Measurements from ENCODE around the gene CHPF2. TPM values are rescaled to one million over a fixed set of nuclear protein-coding genes. Genes with fewer than 3 reads are reported as not detected.

Gene CHPF2
- total RNA-seq, 2 experiments from 2014 or later, result 33.6 to 34.2 TPM

DNA sequence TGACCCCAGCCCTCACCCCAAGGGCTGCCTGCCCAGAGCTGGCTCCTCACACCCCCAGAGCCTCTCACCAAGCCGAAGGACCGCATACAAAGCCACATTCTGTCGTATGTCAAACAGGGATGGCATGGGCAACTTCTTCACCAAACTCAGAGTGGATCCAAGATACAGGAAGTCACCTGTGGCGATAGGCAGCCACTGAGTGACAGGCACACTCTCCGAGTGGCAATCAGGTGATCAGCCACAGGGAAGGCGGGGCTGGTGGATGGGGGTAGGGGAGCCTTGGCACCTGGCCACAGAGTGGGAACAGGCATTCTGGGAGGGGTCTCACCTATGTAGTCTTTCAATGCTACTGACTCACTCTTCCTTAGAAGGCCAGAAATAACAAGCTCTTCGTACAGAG lies 38.1 kb upstream of the CHPF2 start:
- H3K4me3 Mint-ChIP-seq, result no peak overlapping the region
- no peaks in the 10 kb centered on the region for H3K4me1 Mint-ChIP-seq (ENCODE audit: low read depth)
- ChIA-PET CTCF (interaction anchor here (1.3 kb wide), 1 partner anchor 70 kb away, joined by 3 read pairs; no protein-coding TSS in a partner anchor), POLR2A (no interaction called here)
- no peaks in the 10 kb centered on the region for H3K36me3 Mint-ChIP-seq
- intact Hi-C loops (cut with micrococcal nuclease), result no loop called here
- DNase-seq, result no peak
- no peaks in the 10 kb centered on the region for H3K9me3 Mint-ChIP-seq
- no peak overlapping the region for H3K27ac Mint-ChIP-seq
- H3K27me3 Mint-ChIP-seq, result peaks cover 2% of the 10 kb centered on the region

- Mint-ChIP-seq H3K36me3 (no peaks in the 10 kb centered on the region), H3K4me1 (ENCODE audit: low read depth) (no peaks in the 10 kb centered on the region), H3K27me3 (peaks cover 2% of the 10 kb centered on the region), H3K9me3 (no peaks in the 10 kb centered on the region), H3K27ac (no peak overlapping the region), H3K4me3 (no peak overlapping the region)
- DNase-seq, result no peak
- ChIA-PET POLR2A (no interaction called here), CTCF (no interaction called here)
- intact Hi-C loops (cut with micrococcal nuclease), result no loop called here
Measured at GRCh38 chr7:151195616-151196450, 36.5 kb upstream of the CHPF2 start.

GRCh38 chr7:151197932-151198331 lies 34.4 kb upstream of the CHPF2 start:
- H3K27me3 Mint-ChIP-seq, result peaks cover 2% of the 10 kb centered on the region
- no peak for DNase-seq
- POLR2A ChIA-PET, result no interaction called here
- H3K36me3 Mint-ChIP-seq, result no peaks in the 10 kb centered on the region
- no peaks in the 10 kb centered on the region for H3K9me3 Mint-ChIP-seq
- H3K27ac Mint-ChIP-seq, result no peak overlapping the region
- H3K4me3 Mint-ChIP-seq, result no peak overlapping the region
- intact Hi-C loops (cut with micrococcal nuclease), result no loop called here
- H3K4me1 Mint-ChIP-seq (ENCODE audit: low read depth), result no peaks in the 10 kb centered on the region
- CTCF ChIA-PET, result no interaction called here

- intact Hi-C loops (cut with micrococcal nuclease), result no loop called here
- H3K4me1 Mint-ChIP-seq (ENCODE audit: low read depth), result no peaks in the 10 kb centered on the region
- DNase-seq, result no peak
- no peaks in the 10 kb centered on the region for H3K36me3 Mint-ChIP-seq
- H3K27ac Mint-ChIP-seq, result no peak overlapping the region
- no peaks in the 10 kb centered on the region for H3K9me3 Mint-ChIP-seq
- H3K27me3 Mint-ChIP-seq, result peaks cover 2% of the 10 kb centered on the region
- H3K4me3 Mint-ChIP-seq, result no peak overlapping the region
- POLR2A ChIA-PET, result no interaction called here
- CTCF ChIA-PET, result no interaction called here
Measured at GRCh38 chr7:151198945-151199848, 33.1 kb upstream of the CHPF2 start.

DNA sequence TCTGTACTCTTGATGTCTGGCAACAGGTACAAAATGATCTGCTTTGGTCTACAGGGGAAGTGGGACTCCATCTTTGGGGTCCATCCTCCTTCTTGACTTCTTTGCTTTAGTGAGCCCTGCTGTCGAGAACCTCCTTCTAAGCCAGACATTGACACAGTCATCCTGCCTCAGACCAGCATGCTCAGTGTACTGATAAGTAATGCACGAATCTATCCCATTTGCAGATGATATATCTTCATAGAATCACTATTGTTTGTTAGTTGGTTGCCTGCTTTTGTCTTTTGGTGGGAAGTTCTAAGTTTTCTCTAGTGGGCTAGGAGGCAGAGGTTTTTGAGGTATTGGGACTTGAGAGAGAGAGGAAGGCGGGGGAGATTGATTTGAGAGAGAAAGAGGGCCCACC lies 30.9 kb upstream of the CHPF2 start:
- Mint-ChIP-seq H3K4me3 (no peak overlapping the region), H3K9me3 (no peaks in the 10 kb centered on the region), H3K27me3 (no peaks in the 10 kb centered on the region), H3K36me3 (no peaks in the 10 kb centered on the region), H3K4me1 (ENCODE audit: low read depth) (peaks cover 6% of the 10 kb centered on the region), H3K27ac (no peak overlapping the region)
- intact Hi-C loops (cut with micrococcal nuclease), result no loop called here
- POLR2A ChIA-PET, result no interaction called here
- no peak for DNase-seq
- CTCF ChIA-PET, result interaction anchor here (1.1 kb wide), 1 partner anchor 42 kb away, joined by 3 read pairs; no protein-coding TSS in a partner anchor

DNA sequence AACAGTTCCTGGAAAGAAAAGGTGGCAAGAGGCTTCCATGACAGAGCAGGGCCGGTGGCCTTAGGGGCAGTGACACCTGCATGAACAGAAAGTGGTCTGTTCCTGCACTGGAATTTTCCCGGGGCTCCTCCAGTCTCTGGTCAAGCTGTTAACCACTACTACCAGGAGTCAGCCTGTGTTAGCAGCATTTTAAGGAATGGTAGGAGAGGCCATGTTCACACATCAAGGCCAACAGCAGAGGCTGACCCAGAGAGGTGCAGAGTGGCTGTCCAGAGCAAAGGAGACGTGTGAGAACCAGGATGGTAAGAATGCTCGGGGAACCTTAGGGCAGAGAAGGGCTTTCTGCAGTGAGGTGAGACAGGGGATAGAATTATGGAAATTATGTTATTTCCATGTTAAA lies 30.5 kb upstream of the CHPF2 start:
- no peaks in the 10 kb centered on the region for H3K27me3 Mint-ChIP-seq
- intact Hi-C loops (cut with micrococcal nuclease), result no loop called here
- DNase-seq, result no peak
- no peak overlapping the region for H3K4me3 Mint-ChIP-seq
- H3K4me1 Mint-ChIP-seq (ENCODE audit: low read depth), result peaks cover 9% of the 10 kb centered on the region
- no peaks in the 10 kb centered on the region for H3K36me3 Mint-ChIP-seq
- POLR2A ChIA-PET, result no interaction called here
- H3K9me3 Mint-ChIP-seq, result no peaks in the 10 kb centered on the region
- H3K27ac Mint-ChIP-seq, result no peak overlapping the region
- CTCF ChIA-PET, result no interaction called here

DNA sequence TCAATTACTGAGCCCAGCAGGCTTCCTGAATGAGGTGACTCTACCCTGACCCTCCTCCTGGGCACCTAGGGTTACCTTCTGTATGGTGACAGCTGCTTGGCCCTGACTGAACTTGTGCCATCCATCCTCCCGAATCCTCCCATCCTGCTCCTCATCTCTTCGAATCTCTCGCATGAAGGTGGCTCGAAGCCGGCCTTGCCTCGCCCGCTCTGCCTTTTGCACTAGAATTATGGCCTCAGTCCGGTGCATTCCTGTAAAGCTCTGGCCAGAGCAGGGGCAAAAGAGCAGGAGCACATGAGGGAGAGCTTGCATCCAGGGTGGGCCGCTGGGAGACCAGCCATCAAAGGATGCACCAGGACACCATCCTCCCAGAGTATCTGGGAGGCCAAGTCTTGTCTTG lies 29.4 kb upstream of the CHPF2 start:
- intact Hi-C loops (cut with micrococcal nuclease), result no loop called here
- Mint-ChIP-seq H3K4me3 (no peak overlapping the region), H3K36me3 (no peaks in the 10 kb centered on the region), H3K27ac (no peak overlapping the region), H3K27me3 (no peaks in the 10 kb centered on the region), H3K9me3 (no peaks in the 10 kb centered on the region), H3K4me1 (ENCODE audit: low read depth) (peaks cover 20% of the 10 kb centered on the region)
- DNase-seq, result no peak
- ChIA-PET POLR2A (no interaction called here), CTCF (interaction anchor here (0.6 kb wide), 1 partner anchor 40 kb away, joined by 3 read pairs; no protein-coding TSS in a partner anchor)

DNA sequence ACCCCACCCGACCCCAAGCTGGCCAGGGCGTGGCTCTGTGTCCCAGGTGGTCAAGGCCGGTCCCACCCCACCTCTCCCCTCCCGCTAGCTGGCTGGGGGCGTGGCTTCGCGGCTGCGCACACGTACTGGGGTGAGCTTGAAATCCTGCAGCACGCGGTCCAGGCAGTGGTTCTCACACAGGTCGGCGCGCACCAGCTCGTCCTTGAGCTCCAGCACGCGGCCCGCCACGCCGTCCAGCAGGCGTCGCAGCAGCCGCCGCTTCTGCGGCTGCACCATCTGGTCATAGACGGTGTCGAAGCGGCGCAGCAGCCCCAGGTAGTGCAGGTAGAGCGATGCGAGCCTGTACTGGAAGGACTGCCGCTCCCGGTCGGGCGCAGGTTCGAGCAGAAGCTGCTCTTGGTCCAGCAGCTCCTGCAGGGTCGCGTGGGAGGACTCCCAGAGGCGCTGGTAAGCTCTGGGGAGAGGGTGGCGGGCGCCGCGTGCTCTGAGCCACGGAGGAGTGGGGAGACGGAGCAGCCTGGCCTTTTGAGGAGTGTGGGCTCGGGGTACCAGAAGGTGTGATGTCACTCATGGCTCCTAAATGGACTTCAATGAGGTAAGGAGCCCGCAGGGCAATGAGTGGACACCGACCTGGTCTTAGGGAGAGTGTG lies 27.8 kb upstream of the CHPF2 start:
- no peak for DNase-seq
- intact Hi-C loops (cut with micrococcal nuclease), result no loop called here
- ChIA-PET CTCF (interaction anchor here (0.7 kb wide), 1 partner anchor 32 kb away, joined by 3 read pairs; no protein-coding TSS in a partner anchor), POLR2A (no interaction called here)
- Mint-ChIP-seq H3K4me3 (no peak overlapping the region), H3K36me3 (no peaks in the 10 kb centered on the region), H3K27me3 (no peaks in the 10 kb centered on the region), H3K4me1 (ENCODE audit: low read depth) (peaks cover 26% of the 10 kb centered on the region), H3K27ac (no peak overlapping the region), H3K9me3 (no peaks in the 10 kb centered on the region)

DNA sequence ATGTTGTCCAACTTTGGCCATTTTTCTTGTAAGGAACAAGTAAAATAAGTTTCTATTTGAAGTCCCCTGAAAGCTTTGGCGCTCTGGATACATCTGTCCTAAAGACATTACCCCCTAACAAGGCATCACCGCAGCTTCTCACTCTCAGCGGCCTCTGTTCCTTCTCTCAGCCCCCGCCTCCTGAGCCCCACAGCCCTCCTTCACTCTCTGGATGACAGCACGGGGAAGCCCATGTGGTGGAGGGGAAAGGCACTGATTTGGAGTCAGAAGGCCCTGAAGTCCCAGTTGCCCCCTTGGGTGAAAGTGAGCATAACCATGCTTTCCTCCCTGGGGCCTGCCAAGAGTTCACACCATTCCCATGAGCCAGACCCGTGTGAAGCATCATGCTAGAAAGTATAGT lies 26.6 kb upstream of the CHPF2 start:
- intact Hi-C loops (cut with micrococcal nuclease), result loop anchor here (2.0 kb wide), 1 partner anchor 39 kb away; no protein-coding TSS in a partner anchor
- DNase-seq, result no peak
- H3K27me3 Mint-ChIP-seq, result no peaks in the 10 kb centered on the region
- POLR2A ChIA-PET, result no interaction called here
- H3K27ac Mint-ChIP-seq, result no peak overlapping the region
- CTCF ChIA-PET, result interaction anchor here (0.7 kb wide), 1 partner anchor 34 kb away, joined by 3 read pairs; no protein-coding TSS in a partner anchor
- H3K4me1 Mint-ChIP-seq (ENCODE audit: low read depth), result peaks cover 26% of the 10 kb centered on the region
- no peaks in the 10 kb centered on the region for H3K36me3 Mint-ChIP-seq
- no peak overlapping the region for H3K4me3 Mint-ChIP-seq
- no peaks in the 10 kb centered on the region for H3K9me3 Mint-ChIP-seq

DNA sequence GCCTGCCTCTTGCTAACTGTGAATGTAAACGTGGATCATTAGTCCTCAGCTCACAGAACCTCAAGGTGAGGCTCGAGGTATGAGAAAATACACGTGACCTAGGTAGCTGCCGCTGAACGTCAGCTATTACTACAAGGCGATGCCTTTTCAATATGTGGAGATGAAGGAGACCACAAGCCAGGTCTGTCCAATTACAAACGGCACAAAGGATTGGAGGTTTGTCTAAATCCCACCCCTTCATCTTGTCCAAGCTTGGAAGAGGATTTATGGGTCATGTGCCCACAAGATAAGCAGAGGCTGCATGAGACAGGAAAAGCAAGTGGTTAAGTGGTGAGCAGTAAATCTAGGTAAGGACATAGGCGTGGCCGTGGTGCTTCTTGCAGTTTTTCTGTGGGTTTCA lies 25.4 kb upstream of the CHPF2 start:
- no peak for DNase-seq
- Mint-ChIP-seq H3K4me3 (no peak overlapping the region), H3K36me3 (no peaks in the 10 kb centered on the region), H3K27me3 (no peaks in the 10 kb centered on the region), H3K9me3 (no peaks in the 10 kb centered on the region), H3K4me1 (ENCODE audit: low read depth) (peaks cover 26% of the 10 kb centered on the region), H3K27ac (no peak overlapping the region)
- CTCF ChIA-PET, result interaction anchor here (1.0 to 1.7 kb wide), 4 partner anchors 35 to 105 kb away, joined by 3 to 5 read pairs (median 4); no protein-coding TSS in a partner anchor
- intact Hi-C loops (cut with micrococcal nuclease), result loop anchor here (2.0 kb wide), 1 partner anchor 38 kb away; no protein-coding TSS in a partner anchor
- POLR2A ChIA-PET, result no interaction called here

DNA sequence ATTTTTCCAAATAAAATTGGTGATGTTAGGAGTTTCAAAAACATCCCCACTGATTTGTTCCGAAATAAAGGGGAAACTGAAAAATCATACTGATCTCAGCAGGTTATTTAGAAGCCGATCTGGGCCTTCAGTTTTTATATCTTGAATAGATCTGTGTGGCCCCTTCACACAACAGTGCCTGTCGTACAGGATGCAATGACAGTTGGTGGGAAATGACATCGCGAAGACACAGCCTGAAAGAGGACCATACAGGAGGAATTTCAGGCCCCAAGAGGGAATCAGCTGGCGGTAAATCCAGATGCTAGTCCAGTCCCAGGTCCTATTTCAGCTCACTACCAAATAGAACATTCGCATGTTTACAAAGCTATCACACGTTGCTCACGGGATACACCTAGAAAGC lies 25.0 kb upstream of the CHPF2 start:
- POLR2A ChIA-PET, result no interaction called here
- H3K4me1 Mint-ChIP-seq (ENCODE audit: low read depth), result peaks cover 26% of the 10 kb centered on the region
- no peak for DNase-seq
- H3K4me3 Mint-ChIP-seq, result no peak overlapping the region
- CTCF ChIA-PET, result interaction anchor here (0.8 to 1.7 kb wide), 5 partner anchors 35 to 143 kb away, joined by 3 to 5 read pairs (median 4); no protein-coding TSS in a partner anchor
- H3K9me3 Mint-ChIP-seq, result no peaks in the 10 kb centered on the region
- no peaks in the 10 kb centered on the region for H3K36me3 Mint-ChIP-seq
- no peaks in the 10 kb centered on the region for H3K27me3 Mint-ChIP-seq
- H3K27ac Mint-ChIP-seq, result no peak overlapping the region
- intact Hi-C loops (cut with micrococcal nuclease), result loop anchor here (2.0 kb wide), 1 partner anchor 37 kb away; no protein-coding TSS in a partner anchor

DNA sequence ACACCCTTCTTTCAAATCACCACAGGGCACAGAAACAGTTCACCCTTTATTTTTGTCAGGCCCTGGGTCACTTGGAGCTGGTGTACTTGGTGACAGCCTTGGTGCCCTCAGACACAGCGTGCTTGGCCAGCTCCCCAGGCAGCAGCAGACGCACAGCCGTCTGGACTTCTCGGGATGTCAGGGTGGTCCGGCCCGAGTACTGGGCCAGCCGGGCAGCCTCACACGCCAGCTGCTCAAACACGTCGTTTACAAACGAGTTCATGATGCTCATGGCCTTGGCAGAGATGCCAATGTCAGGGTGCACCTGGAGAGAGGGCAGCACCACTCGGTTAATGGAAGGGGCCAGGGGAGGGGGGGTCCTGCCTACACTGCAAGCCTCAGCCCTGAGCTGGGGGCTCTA lies 24.5 kb upstream of the CHPF2 start:
- Mint-ChIP-seq H3K4me1 (ENCODE audit: low read depth) (peaks cover 26% of the 10 kb centered on the region), H3K27ac (no peak overlapping the region), H3K27me3 (no peaks in the 10 kb centered on the region), H3K4me3 (no peak overlapping the region), H3K9me3 (no peaks in the 10 kb centered on the region), H3K36me3 (no peaks in the 10 kb centered on the region)
- DNase-seq, result no peak
- CTCF ChIA-PET, result interaction anchor here (0.8 to 1.7 kb wide), 4 partner anchors 36 to 143 kb away, joined by 3 to 5 read pairs (median 4); no protein-coding TSS in a partner anchor
- POLR2A ChIA-PET, result no interaction called here
- intact Hi-C loops (cut with micrococcal nuclease), result loop anchor here (2.0 kb wide), 1 partner anchor 37 kb away; no protein-coding TSS in a partner anchor

Data from activated CD4-positive, alpha-beta memory T cell treated with anti-CD3 and anti-CD28 coated beads for 36 hours (primary cell).